PC-9 (cell line): ENCODE results near the gene CDHR2. TPM values are rescaled to one million over a fixed set of nuclear protein-coding genes. Genes with fewer than 3 reads are reported as not detected.

Experiments used
- BruUV-seq: library from RNA; stranded (reverse); fragments of 400-500 nt; replicated peaks from 2 replicates; lab custom pipeline; 2021; lab: Mats Ljungman, UMichigan
- CTCF ChIA-PET: fragments of 300-600 bp; sonication (Branson Sonifier 250); formaldehyde crosslinking; loops from one replicate; lab custom pipeline; 2022; ENCODE audit warnings: antibody characterized with exemption; lab: Charles Lee
- POLR2A ChIA-PET: fragments of 300-600 bp; sonication (Branson Sonifier 250); formaldehyde crosslinking; loops from one replicate; lab custom pipeline; 2022; ENCODE audit warnings: antibody characterized with exemption; ENCODE audit not compliant: unreplicated experiment; lab: Charles Lee
- DNase-seq, 2 experiments: peaks; one replicate each; pipeline versions ENCODE4 v3.0.0 to v3.0.0-alpha.2; 2015 to 2022; ENCODE audit warnings: mixed read lengths in 1 of 2
- H2AFZ ChIP-seq: fragments of 200-600 bp; sonication (generic); 2 replicates; pipeline ENCODE4 v1.8.1; 2017; ENCODE audit warnings: antibody characterized with exemption
- H3F3A ChIP-seq: fragments of 200-600 bp; sonication (generic); 2 replicates; pipeline ENCODE4 v1.8.1; 2017; ENCODE audit warnings: antibody characterized with exemption, mild to moderate bottlenecking, low read depth; ENCODE audit not compliant: insufficient read depth
- H3K27ac ChIP-seq: fragments of 200-600 bp; sonication (generic); 2 replicates; pipeline ENCODE4 v1.6.1; 2016; ENCODE audit warnings: mixed run types
- H3K27me3 ChIP-seq: fragments of 200-600 bp; sonication (generic); 2 replicates; pipeline ENCODE4 v1.6.1; 2016; ENCODE audit warnings: low read depth, mixed run types; ENCODE audit not compliant: insufficient read depth
- H3K36me3 ChIP-seq: fragments of 200-600 bp; sonication (generic); 2 replicates; pipeline ENCODE4 v1.6.1; 2016; ENCODE audit warnings: low read depth, mixed run types
- H3K4me1 ChIP-seq: fragments of 200-600 bp; sonication (generic); replicated peaks from 2 replicates; pipeline ENCODE4 v1.6.1; 2016; ENCODE audit warnings: mixed run types; ENCODE audit not compliant: insufficient read depth
- H3K4me2 ChIP-seq: fragments of 200-600 bp; sonication (generic); 2 replicates; pipeline ENCODE4 v1.6.1; 2017; ENCODE audit warnings: mixed run types
- H3K4me3 ChIP-seq: fragments of 200-600 bp; sonication (generic); 2 replicates; pipeline ENCODE4 v1.6.1; 2016; ENCODE audit warnings: mixed run types
- H3K79me2 ChIP-seq: fragments of 200-600 bp; sonication (generic); 2 replicates; pipeline ENCODE4 v1.6.1; 2017; ENCODE audit warnings: low read depth, mixed run types
- H3K9me2 ChIP-seq: fragments of 200-600 bp; sonication (generic); 2 replicates; pipeline ENCODE4 v1.8.1; 2017; ENCODE audit warnings: mild to moderate bottlenecking; ENCODE audit not compliant: insufficient read depth
- H3K9me3 ChIP-seq: fragments of 200-600 bp; sonication (generic); 2 replicates; pipeline ENCODE4 v1.8.1; 2016; ENCODE audit warnings: low read depth; ENCODE audit not compliant: insufficient read depth
- H4K20me1 ChIP-seq: fragments of 200-600 bp; sonication (generic); 2 replicates; pipeline ENCODE4 v1.8.1; 2017; ENCODE audit not compliant: insufficient read depth
- CTCF ChIP-seq: fragments of 200-600 bp; sonication (generic); conservative IDR thresholded peaks from 2 replicates; pipeline ENCODE4 v1.6.1; 2017; ENCODE audit warnings: mixed run types, antibody characterized with exemption, mild to moderate bottlenecking, moderate library complexity
- EZH2 ChIP-seq: fragments of 200-600 bp; sonication (generic); IDR thresholded peaks from 2 replicates; pipeline ENCODE4 v1.8.0; 2017; ENCODE audit warnings: antibody characterized with exemption, low read depth
- intact Hi-C: fragments of 100-400 bp; cut with micrococcal nuclease; formaldehyde crosslinking; loops from one replicate; pipeline ENCODE4 v1.10.0; 2022; ENCODE audit not compliant: unreplicated experiment
- total RNA-seq: library from RNA; stranded (reverse); gene quantifications from 2 replicates; pipeline ENCODE4 v1.2.3, GENCODE V29; 2021

CDHR2 gene
- total RNA-seq, 1 experiment from 2014 or later = not detected

GRCh38 chr5:176540476-176540899 is 8.7 kb upstream of the CDHR2 start:
- intact Hi-C loops = no loop called here
- POLR2A ChIA-PET = interaction anchor here (0.6 kb wide), 1 partner anchor 887 kb away, joined by 3 read pairs; no protein-coding TSS in a partner anchor
- CTCF ChIA-PET = no interaction called here
- Histone ChIP-seq H3K4me3 (no peak overlapping the region), H3K36me3 (no peaks in the 10 kb centered on the region), H4K20me1 (0 out of 2 replicates have a peak, but pooled peaks cover under 1% of the 10 kb centered on the region), H2AFZ (no peak overlapping the region), H3K9me3 (no peaks in the 10 kb centered on the region), H3K27ac (no peak overlapping the region), H3K27me3 (no peaks in the 10 kb centered on the region), H3K4me2 (no peak overlapping the region), H3F3A (peaks cover 41% of the 10 kb centered on the region), H3K4me1 (peaks cover 36% of the 10 kb centered on the region), H3K79me2 (peaks cover 22% of the 10 kb centered on the region), H3K9me2 (no peaks in the 10 kb centered on the region)
- no peak for DNase-seq
- BruUV-seq = no TSS peak
- TF ChIP-seq EZH2 (no peak), CTCF (no peak)

DNA sequence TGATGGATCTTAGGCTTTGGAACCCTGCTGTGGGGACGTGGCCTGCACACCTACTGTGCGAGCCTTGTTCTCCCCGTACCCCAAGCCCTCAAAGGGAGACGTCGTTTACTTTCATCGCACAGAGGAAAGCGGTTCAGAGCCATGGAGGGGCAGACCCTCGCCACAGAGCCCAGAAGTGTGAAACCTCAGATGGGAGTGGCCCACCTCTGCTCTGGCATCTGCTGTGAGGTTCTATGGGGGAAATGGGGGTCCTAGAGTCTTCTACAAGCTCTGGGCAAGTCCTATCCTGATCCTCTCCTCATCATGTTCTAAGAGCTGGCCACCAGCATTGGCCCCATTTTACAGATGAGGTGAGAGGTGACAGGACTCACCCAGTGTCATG is 8.2 kb upstream of the CDHR2 start:
- H4K20me1 ChIP-seq = no peaks in the 10 kb centered on the region
- ChIA-PET POLR2A (no interaction called here), CTCF (no interaction called here)
- H3K79me2 ChIP-seq = peaks cover 22% of the 10 kb centered on the region
- intact Hi-C loops = no loop called here
- H3K9me3 ChIP-seq = no peaks in the 10 kb centered on the region
- no peak for DNase-seq
- H3F3A ChIP-seq = peaks cover 45% of the 10 kb centered on the region
- no peak overlapping the region for H3K27ac ChIP-seq
- BruUV-seq = no TSS peak
- TF ChIP-seq EZH2 (no peak), CTCF (no peak)
- H3K4me1 ChIP-seq = peaks cover 40% of the 10 kb centered on the region
- no peaks in the 10 kb centered on the region for H3K36me3 ChIP-seq
- no peak overlapping the region for H2AFZ ChIP-seq
- H3K4me3 ChIP-seq = no peak overlapping the region
- no peaks in the 10 kb centered on the region for H3K27me3 ChIP-seq
- H3K9me2 ChIP-seq = no peaks in the 10 kb centered on the region
- no peak overlapping the region for H3K4me2 ChIP-seq

- Histone ChIP-seq H3K9me2 (no peaks in the 10 kb centered on the region), H3K4me3 (no peak overlapping the region; the same call in 1 of the 2 replicates), H3K4me1 (peaks cover 46% of the 10 kb centered on the region), H3K79me2 (peaks cover 18% of the 10 kb centered on the region), H3K36me3 (no peaks in the 10 kb centered on the region), H3F3A (peaks cover 50% of the 10 kb centered on the region), H3K27ac (no peak overlapping the region), H4K20me1 (no peaks in the 10 kb centered on the region), H3K9me3 (no peaks in the 10 kb centered on the region), H3K4me2 (peak overlapping the region; percentile 98), H2AFZ (no peak overlapping the region), H3K27me3 (no peaks in the 10 kb centered on the region)
- no TSS peak for BruUV-seq
- POLR2A ChIA-PET = interaction anchor here (0.6 kb wide), 1 partner anchor 94 kb away, joined by 9 read pairs; the partner anchor contains the start of gene FAF2
- intact Hi-C loops = no loop called here
- DNase-seq = peak in 1 of 2 experiments; percentile 56
- no peak for TF ChIP-seq CTCF
- no peak for TF ChIP-seq EZH2
- CTCF ChIA-PET = no interaction called here
These were observed 7.6 kb upstream of the CDHR2 start for GRCh38 chr5:176541338-176542134.
